ENCODE data around the gene LRBA.
A peak's percentile ranks its signal among the peaks of the same experiment; 100 is the strongest.

LRBA gene

GRCh38 chr4:150942539-150942938 lies 72.5 kb downstream of the LRBA start:
- Histone ChIP-seq H2BK15ac (ENCODE audit: low read length) (no peak overlapping the region), H4K91ac (ENCODE audit: low read depth, low read length, poor library complexity) (no peak overlapping the region), H2BK12ac (ENCODE audit: low read length) (no peak overlapping the region), H3K14ac (ENCODE audit: low read length) (no peak overlapping the region), H3K4me1 (ENCODE audit: control insufficient read depth in 2 of 2, insufficient read depth in 1 of 2, low read depth in 1 of 2, low read length in 2 of 2) (peaks cover 2 to 6% of the 10 kb centered on the region in 2 donors), H3K79me1 (ENCODE audit: low read depth, low read length) (peaks cover 2% of the 10 kb centered on the region), H3K36me3 (replicated peaks in 1 of 2; ENCODE audit: control insufficient read depth in 2 of 2, insufficient read depth in 2 of 2, low read length in 2 of 2) (no peaks in the 10 kb centered on the region), H3K27ac (replicated peaks; ENCODE audit: low read length) (no peak overlapping the region), H3K4me2 (ENCODE audit: insufficient read depth, low read length, poor library complexity, severe bottlenecking) (no peak overlapping the region), H2AK5ac (ENCODE audit: low read depth, low read length) (no peak overlapping the region), H2BK5ac (ENCODE audit: low read length) (no peak overlapping the region), H3K4me3 (ENCODE audit: low read length in 2 of 2) (no peak overlapping the region), H3K23ac (ENCODE audit: low read depth, low read length, poor library complexity) (no peak overlapping the region), H3K9ac (ENCODE audit: low read depth, low read length, poor library complexity) (no peak overlapping the region), H3K27me3 (ENCODE audit: control insufficient read depth in 3 of 3, insufficient read depth in 3 of 3, low read depth in 1 of 3, low read length in 3 of 3) (no peaks in the 10 kb centered on the region), H4K8ac (ENCODE audit: low read depth, low read length) (no peak overlapping the region), H3K18ac (ENCODE audit: low read length) (no peak overlapping the region), H3K9me3 (replicated peaks in 1 of 2; ENCODE audit: control insufficient read depth in 2 of 2, insufficient read depth in 1 of 2, low read depth in 1 of 2, low read length in 2 of 2) (no peaks in the 10 kb centered on the region), H2BK120ac (ENCODE audit: low read depth, low read length) (no peak overlapping the region), H2AFZ (ENCODE audit: low read length) (no peak overlapping the region), H3K4ac (ENCODE audit: low read length) (no peak overlapping the region)
- no peak for DNase-seq (ENCODE audit: low spot score)

GRCh38 chr4:150940123-150940522 lies 75.0 kb downstream of the LRBA start:
- no peak overlapping the region for H4K8ac ChIP-seq (ENCODE audit: low read depth, low read length)
- no peak overlapping the region for H3K18ac ChIP-seq (ENCODE audit: low read length)
- no peaks in the 10 kb centered on the region for H3K36me3 ChIP-seq (replicated peaks in 1 of 2; ENCODE audit: control insufficient read depth in 2 of 2, insufficient read depth in 2 of 2, low read length in 2 of 2)
- no peak overlapping the region for H2AK5ac ChIP-seq (ENCODE audit: low read depth, low read length)
- no peak overlapping the region for H3K9ac ChIP-seq (ENCODE audit: low read depth, low read length, poor library complexity)
- no peak overlapping the region for H3K4me2 ChIP-seq (ENCODE audit: insufficient read depth, low read length, poor library complexity, severe bottlenecking)
- peaks cover 2% of the 10 kb centered on the region for H3K79me1 ChIP-seq (ENCODE audit: low read depth, low read length)
- no peak overlapping the region for H2BK120ac ChIP-seq (ENCODE audit: low read depth, low read length)
- H3K27me3 ChIP-seq (ENCODE audit: control insufficient read depth in 3 of 3, insufficient read depth in 3 of 3, low read depth in 1 of 3, low read length in 3 of 3) = no peaks in the 10 kb centered on the region
- H2AFZ ChIP-seq (ENCODE audit: low read length) = no peak overlapping the region
- no peak overlapping the region for H2BK15ac ChIP-seq (ENCODE audit: low read length)
- no peak overlapping the region for H3K23ac ChIP-seq (ENCODE audit: low read depth, low read length, poor library complexity)
- H3K4me1 ChIP-seq (ENCODE audit: control insufficient read depth in 2 of 2, insufficient read depth in 1 of 2, low read depth in 1 of 2, low read length in 2 of 2) = peaks cover 2 to 6% of the 10 kb centered on the region in 2 donors
- no peak overlapping the region for H3K4ac ChIP-seq (ENCODE audit: low read length)
- no peak overlapping the region for H3K4me3 ChIP-seq (ENCODE audit: low read length in 2 of 2)
- H4K91ac ChIP-seq (ENCODE audit: low read depth, low read length, poor library complexity) = no peak overlapping the region
- no peak overlapping the region for H3K14ac ChIP-seq (ENCODE audit: low read length)
- no peak overlapping the region for H2BK12ac ChIP-seq (ENCODE audit: low read length)
- no peak for DNase-seq (ENCODE audit: low spot score)
- no peak overlapping the region for H2BK5ac ChIP-seq (ENCODE audit: low read length)
- H3K9me3 ChIP-seq (replicated peaks in 1 of 2; ENCODE audit: control insufficient read depth in 2 of 2, insufficient read depth in 1 of 2, low read depth in 1 of 2, low read length in 2 of 2) = no peaks in the 10 kb centered on the region
- H3K27ac ChIP-seq (replicated peaks; ENCODE audit: low read length) = no peak overlapping the region

GRCh38 chr4:150939530-150939929 lies 75.6 kb downstream of the LRBA start:
- Histone ChIP-seq H3K4me2 (ENCODE audit: insufficient read depth, low read length, poor library complexity, severe bottlenecking) (no peak overlapping the region), H2BK120ac (ENCODE audit: low read depth, low read length) (no peak overlapping the region), H3K4ac (ENCODE audit: low read length) (no peak overlapping the region), H2BK5ac (ENCODE audit: low read length) (no peak overlapping the region), H4K8ac (ENCODE audit: low read depth, low read length) (no peak overlapping the region), H2AK5ac (ENCODE audit: low read depth, low read length) (no peak overlapping the region), H3K36me3 (replicated peaks in 1 of 2; ENCODE audit: control insufficient read depth in 2 of 2, insufficient read depth in 2 of 2, low read length in 2 of 2) (no peaks in the 10 kb centered on the region), H3K9me3 (replicated peaks in 1 of 2; ENCODE audit: control insufficient read depth in 2 of 2, insufficient read depth in 1 of 2, low read depth in 1 of 2, low read length in 2 of 2) (no peaks in the 10 kb centered on the region), H2AFZ (ENCODE audit: low read length) (no peak overlapping the region), H2BK12ac (ENCODE audit: low read length) (no peak overlapping the region), H3K9ac (ENCODE audit: low read depth, low read length, poor library complexity) (no peak overlapping the region), H3K14ac (ENCODE audit: low read length) (no peak overlapping the region), H4K91ac (ENCODE audit: low read depth, low read length, poor library complexity) (no peak overlapping the region), H3K4me3 (ENCODE audit: low read length in 2 of 2) (no peak overlapping the region), H3K23ac (ENCODE audit: low read depth, low read length, poor library complexity) (no peak overlapping the region), H3K79me1 (ENCODE audit: low read depth, low read length) (no peaks in the 10 kb centered on the region), H2BK15ac (ENCODE audit: low read length) (no peak overlapping the region), H3K27me3 (ENCODE audit: control insufficient read depth in 3 of 3, insufficient read depth in 3 of 3, low read depth in 1 of 3, low read length in 3 of 3) (no peaks in the 10 kb centered on the region), H3K18ac (ENCODE audit: low read length) (no peak overlapping the region), H3K27ac (replicated peaks; ENCODE audit: low read length) (no peak overlapping the region), H3K4me1 (ENCODE audit: control insufficient read depth in 2 of 2, insufficient read depth in 1 of 2, low read depth in 1 of 2, low read length in 2 of 2) (peaks cover 2 to 6% of the 10 kb centered on the region in 2 donors)
- no peak for DNase-seq (ENCODE audit: low spot score)
- no CpG with 5 or more reads among the region's 3 CpGs for WGBS, 2 donors (ENCODE audit: extremely low coverage in 2 of 2, insufficient read length in 2 of 2, insufficient replicate concordance in 1 of 2)

- Histone ChIP-seq H2BK120ac (ENCODE audit: low read depth, low read length) (no peak overlapping the region), H3K18ac (ENCODE audit: low read length) (no peak overlapping the region), H2BK12ac (ENCODE audit: low read length) (no peak overlapping the region), H3K14ac (ENCODE audit: low read length) (no peak overlapping the region), H2AK5ac (ENCODE audit: low read depth, low read length) (no peak overlapping the region), H3K27me3 (ENCODE audit: control insufficient read depth in 3 of 3, insufficient read depth in 3 of 3, low read depth in 1 of 3, low read length in 3 of 3) (no peaks in the 10 kb centered on the region), H2AFZ (ENCODE audit: low read length) (no peak overlapping the region), H3K23ac (ENCODE audit: low read depth, low read length, poor library complexity) (no peak overlapping the region), H4K91ac (ENCODE audit: low read depth, low read length, poor library complexity) (no peak overlapping the region), H3K4me2 (ENCODE audit: insufficient read depth, low read length, poor library complexity, severe bottlenecking) (no peak overlapping the region), H4K8ac (ENCODE audit: low read depth, low read length) (no peak overlapping the region), H3K36me3 (replicated peaks in 1 of 2; ENCODE audit: control insufficient read depth in 2 of 2, insufficient read depth in 2 of 2, low read length in 2 of 2) (no peaks in the 10 kb centered on the region), H3K9me3 (replicated peaks in 1 of 2; ENCODE audit: control insufficient read depth in 2 of 2, insufficient read depth in 1 of 2, low read depth in 1 of 2, low read length in 2 of 2) (no peaks in the 10 kb centered on the region), H3K4me3 (ENCODE audit: low read length in 2 of 2) (no peak overlapping the region), H3K27ac (replicated peaks; ENCODE audit: low read length) (peak overlapping the region; percentile 64), H2BK5ac (ENCODE audit: low read length) (no peak overlapping the region), H3K4ac (ENCODE audit: low read length) (no peak overlapping the region), H3K4me1 (ENCODE audit: control insufficient read depth in 2 of 2, insufficient read depth in 1 of 2, low read depth in 1 of 2, low read length in 2 of 2) (peaks cover 2 to 6% of the 10 kb centered on the region in 2 donors), H3K9ac (ENCODE audit: low read depth, low read length, poor library complexity) (no peak overlapping the region), H2BK15ac (ENCODE audit: low read length) (no peak overlapping the region), H3K79me1 (ENCODE audit: low read depth, low read length) (no peaks in the 10 kb centered on the region)
- no CpG with 5 or more reads among the region's 1 CpG for WGBS, 2 donors (ENCODE audit: extremely low coverage in 2 of 2, insufficient read length in 2 of 2, insufficient replicate concordance in 1 of 2)
- no peak for DNase-seq (ENCODE audit: low spot score)
Observed at GRCh38 chr4:150938873-150939499, 76.1 kb downstream of the LRBA start.
